Nephron (organoid): ENCODE measurements around the gene GATC.
A peak's percentile ranks its signal among the peaks of the same experiment; 100 is the strongest.

Experiments used
- H3K27ac Mint-ChIP-seq, 3 experiments: 2 replicates each; pipeline ENCODE4 v1.8.0; 2020; ENCODE audit warnings: mixed read lengths in 3 of 3, mild to moderate bottlenecking in 2 of 3, moderate library complexity in 1 of 3
- H3K27me3 Mint-ChIP-seq: 2 replicates; pipeline ENCODE4 v1.8.0; 2021; ENCODE audit warnings: low read depth, mild to moderate bottlenecking, moderate library complexity, mixed read lengths
- H3K36me3 Mint-ChIP-seq: 2 replicates; pipeline ENCODE4 v1.8.0; 2020; ENCODE audit warnings: low read depth, mixed read lengths
- H3K4me1 Mint-ChIP-seq: 2 replicates; pipeline ENCODE4 v1.8.0; 2020; ENCODE audit warnings: mixed read lengths
- H3K4me3 Mint-ChIP-seq, 3 experiments: 2 replicates each; pipeline ENCODE4 v1.8.0; 2020; ENCODE audit warnings: mild to moderate bottlenecking in 3 of 3, mixed read lengths in 3 of 3, moderate library complexity in 2 of 3
- H3K9me3 Mint-ChIP-seq: 2 replicates; pipeline ENCODE4 v1.8.0; 2020; ENCODE audit warnings: mixed read lengths
- CTCF ChIP-seq, 3 experiments: fragments of 200-600 bp; sonication (generic); IDR thresholded peaks; one replicate each; pipeline ENCODE4 v1.5.0; 2021; ENCODE audit warnings: antibody characterized with exemption in 3 of 3; ENCODE audit not compliant: unreplicated experiment in 3 of 3

Gene GATC

GRCh38 chr12:120416490-120417216 is 29.6 kb upstream of the GATC start:
- Mint-ChIP-seq H3K27me3 (no peaks in the 10 kb centered on the region), H3K4me3 (no peak overlapping the region), H3K36me3 (no peaks in the 10 kb centered on the region), H3K4me1 (peaks cover 18% of the 10 kb centered on the region), H3K27ac (peak overlapping the region in 1 of 3 experiments; percentile 33), H3K9me3 (no peaks in the 10 kb centered on the region)
- no peak for TF ChIP-seq CTCF (IDR thresholded peaks at IDR 0.05; ENCODE audit: unreplicated experiment in 3 of 3)

GRCh38 chr12:120417917-120418580 is 28.2 kb upstream of the GATC start:
- Mint-ChIP-seq H3K27me3 (no peaks in the 10 kb centered on the region), H3K27ac (peak overlapping the region in 1 of 3 experiments; percentile 48), H3K9me3 (no peaks in the 10 kb centered on the region)

GRCh38 chr12:120421701-120422100 is 24.5 kb upstream of the GATC start:
- TF ChIP-seq CTCF (IDR thresholded peaks at IDR 0.05; ENCODE audit: unreplicated experiment in 3 of 3) = no peak
- H3K4me3 Mint-ChIP-seq = no peak overlapping the region
- H3K36me3 Mint-ChIP-seq = no peaks in the 10 kb centered on the region
- peaks cover 3% of the 10 kb centered on the region for H3K27me3 Mint-ChIP-seq
- H3K4me1 Mint-ChIP-seq = no peaks in the 10 kb centered on the region
- H3K27ac Mint-ChIP-seq = no peak overlapping the region
- H3K9me3 Mint-ChIP-seq = no peaks in the 10 kb centered on the region

More at GRCh38 chr12:120417917-120418580, 28.2 kb upstream of the GATC start:
- no peak overlapping the region for H3K4me3 Mint-ChIP-seq
- H3K36me3 Mint-ChIP-seq = no peaks in the 10 kb centered on the region
- H3K4me1 Mint-ChIP-seq = peaks cover 12% of the 10 kb centered on the region
- TF ChIP-seq CTCF (IDR thresholded peaks at IDR 0.05; ENCODE audit: unreplicated experiment in 3 of 3) = no peak

GRCh38 chr12:120422892-120423456 is 23.3 kb upstream of the GATC start:
- Mint-ChIP-seq H3K4me3 (no peak overlapping the region), H3K4me1 (no peaks in the 10 kb centered on the region), H3K36me3 (no peaks in the 10 kb centered on the region), H3K9me3 (no peaks in the 10 kb centered on the region), H3K27me3 (peaks cover 3% of the 10 kb centered on the region), H3K27ac (no peak overlapping the region)
- no peak for TF ChIP-seq CTCF (IDR thresholded peaks at IDR 0.05; ENCODE audit: unreplicated experiment in 3 of 3)

GRCh38 chr12:120425797-120426196 is 20.4 kb upstream of the GATC start:
- H3K36me3 Mint-ChIP-seq = no peaks in the 10 kb centered on the region
- no peaks in the 10 kb centered on the region for H3K9me3 Mint-ChIP-seq
- no peak overlapping the region for H3K27ac Mint-ChIP-seq
- H3K27me3 Mint-ChIP-seq = peaks cover 7% of the 10 kb centered on the region
- H3K4me3 Mint-ChIP-seq = no peak overlapping the region
- no peak for TF ChIP-seq CTCF (IDR thresholded peaks at IDR 0.05; ENCODE audit: unreplicated experiment in 3 of 3)
- H3K4me1 Mint-ChIP-seq = no peaks in the 10 kb centered on the region
